GM23248 (cell line): ENCODE results near the gene C11orf54. TPM values are rescaled to one million over a fixed set of nuclear protein-coding genes. Genes with fewer than 3 reads are reported as not detected.
"Not testable (repeated sequence)": the region's sequence is repeated elsewhere in the genome, so short reads cannot be mapped to it uniquely, and the experiment has no call there.

Source experiments
- DNase-seq: peaks from one replicate; pipeline ENCODE4 v3.0.0-alpha.2; 2015
- H2AFZ ChIP-seq: fragments of 200-600 bp; sonication (generic); 2 replicates; pipeline ENCODE4 v1.6.1; 2016; ENCODE audit warnings: antibody characterized with exemption
- H3F3A ChIP-seq: fragments of 200-600 bp; sonication (generic); 2 replicates; pipeline ENCODE4 v1.6.1; 2016; ENCODE audit warnings: mild to moderate bottlenecking, antibody characterized with exemption, mixed run types; ENCODE audit not compliant: insufficient read depth
- H3K27ac ChIP-seq: fragments of 200-600 bp; sonication (generic); 2 replicates; pipeline ENCODE4 v1.5.1; 2016; ENCODE audit warnings: mild to moderate bottlenecking
- H3K27me3 ChIP-seq: fragments of 200-600 bp; sonication (generic); replicated peaks from 2 replicates; pipeline ENCODE4 v1.6.1; 2016; ENCODE audit warnings: mild to moderate bottlenecking; ENCODE audit not compliant: insufficient read depth
- H3K36me3 ChIP-seq: fragments of 200-600 bp; sonication (generic); 2 replicates; pipeline ENCODE4 v1.6.1; 2016; ENCODE audit warnings: low read depth, mild to moderate bottlenecking
- H3K4me1 ChIP-seq: fragments of 200-600 bp; sonication (generic); 2 replicates; pipeline ENCODE4 v1.6.1; 2016; ENCODE audit warnings: mild to moderate bottlenecking; ENCODE audit not compliant: insufficient read depth
- H3K4me2 ChIP-seq: fragments of 200-600 bp; sonication (generic); one replicate; pipeline ENCODE4 v1.6.1; 2016; ENCODE audit warnings: mild to moderate bottlenecking; ENCODE audit not compliant: unreplicated experiment
- H3K4me3 ChIP-seq: fragments of 200-600 bp; sonication (generic); 2 replicates; pipeline ENCODE4 v1.5.1; 2016; ENCODE audit warnings: mild to moderate bottlenecking
- H3K79me2 ChIP-seq: fragments of 200-600 bp; sonication (generic); 2 replicates; pipeline ENCODE4 v1.6.1; 2016; ENCODE audit warnings: mild to moderate bottlenecking; ENCODE audit not compliant: insufficient read depth
- H3K9ac ChIP-seq: fragments of 200-600 bp; sonication (generic); 2 replicates; pipeline ENCODE4 v1.6.1; 2016; ENCODE audit warnings: mild to moderate bottlenecking
- H3K9me2 ChIP-seq: fragments of 200-600 bp; sonication (generic); 2 replicates; pipeline ENCODE4 v1.6.1; 2016; ENCODE audit warnings: mixed run types, mild to moderate bottlenecking, moderate library complexity; ENCODE audit not compliant: insufficient read depth
- H3K9me3 ChIP-seq: fragments of 200-600 bp; sonication (generic); one replicate; pipeline ENCODE4 v1.6.1; 2017; ENCODE audit warnings: low read depth
- H4K20me1 ChIP-seq: fragments of 200-600 bp; sonication (generic); 2 replicates; pipeline ENCODE4 v1.6.0; 2016; ENCODE audit not compliant: insufficient read depth
- EZH2 ChIP-seq: fragments of 200-600 bp; sonication (generic); IDR thresholded peaks from 2 replicates; pipeline ENCODE4 v1.6.1; 2018; ENCODE audit warnings: antibody characterized with exemption, mild to moderate bottlenecking; ENCODE audit not compliant: insufficient read depth, poor library complexity, severe bottlenecking
- EZH2phosphoT487 ChIP-seq: fragments of 200-600 bp; sonication (generic); IDR thresholded peaks from 2 replicates; pipeline ENCODE4 v1.6.1; 2018; ENCODE audit warnings: antibody characterized with exemption, moderate library complexity, mild to moderate bottlenecking, low read depth; ENCODE audit not compliant: insufficient read depth
- WGBS, 2 experiments: methylation state at CpG; one replicate each; pipeline ENCODE4 v1.1.6; 2015 to 2017; ENCODE audit warnings: low lambda C conversion rate in 2 of 2, low coverage in 1 of 2; ENCODE audit errors: missing lambda C conversion rate in 2 of 2; 5-methylcytosine and 5-hydroxymethylcytosine counted together
- in situ Hi-C: fragments of 300-500 bp; cut with MboI; formaldehyde crosslinking; loops from 2 replicates; pipeline ENCODE4 v1.15.0; 2020
- polyA plus RNA-seq: library from polyadenylated mRNA; unstranded; fragments of >200 nt; fragmentation: Nextera tagmentation; extraction: Ambion mirVana; gene quantifications from 2 replicates; pipeline ENCODE4 v1.2.1, GENCODE V29; 2016
- total RNA-seq: library from RNA; depleted of rRNA; stranded (reverse); fragments of >200 nt; shearing (Covaris generic); gene quantifications from 2 replicates; pipeline ENCODE4 v1.2.3, GENCODE V29; 2014

C11orf54 gene
- total and polyA plus RNA-seq, 2 experiments from 2014 or later: 13.5 to 13.7 TPM

DNA sequence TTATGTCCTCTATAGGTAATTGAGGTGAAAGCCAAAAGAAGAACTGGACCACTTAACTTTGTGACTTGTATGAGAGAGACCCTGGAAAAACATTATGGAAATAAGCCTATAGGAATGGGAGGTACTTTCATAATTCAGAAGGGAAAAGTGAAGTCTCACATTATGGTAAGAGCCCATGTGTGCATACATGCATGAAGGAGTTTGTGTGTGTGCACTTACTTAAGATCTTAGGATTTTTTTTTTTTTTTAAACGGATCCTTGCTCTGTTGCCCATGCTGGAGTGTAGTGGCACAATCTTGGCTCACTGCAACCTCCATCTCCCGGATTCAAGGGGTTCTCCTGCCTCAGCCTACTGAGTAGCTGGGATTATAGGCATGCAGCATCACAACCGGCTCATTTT, 15.8 kb downstream of the C11orf54 start:
- TF ChIP-seq EZH2 (no peak), EZH2phosphoT487 (no peak)
- Histone ChIP-seq H3K9me2 (no peaks in the 10 kb centered on the region), H3K36me3 (peaks cover 24% of the 10 kb centered on the region), H3K4me2 (no peak overlapping the region), H3K4me1 (no peaks in the 10 kb centered on the region), H3F3A (peaks cover 5% of the 10 kb centered on the region; the same call in 1 of the 2 replicates), H3K9me3 (no peaks in the 10 kb centered on the region), H3K9ac (no peak overlapping the region), H3K27ac (no peak overlapping the region), H3K4me3 (no peak overlapping the region), H3K79me2 (no peaks in the 10 kb centered on the region), H3K27me3 (no peaks in the 10 kb centered on the region), H4K20me1 (no peaks in the 10 kb centered on the region), H2AFZ (no peak overlapping the region)
- DNase-seq: no peak
- 95 to 97% methylated on average over 3 of the region's 3 CpGs for WGBS, 2 experiments
- in situ Hi-C loops: no loop called here

DNA sequence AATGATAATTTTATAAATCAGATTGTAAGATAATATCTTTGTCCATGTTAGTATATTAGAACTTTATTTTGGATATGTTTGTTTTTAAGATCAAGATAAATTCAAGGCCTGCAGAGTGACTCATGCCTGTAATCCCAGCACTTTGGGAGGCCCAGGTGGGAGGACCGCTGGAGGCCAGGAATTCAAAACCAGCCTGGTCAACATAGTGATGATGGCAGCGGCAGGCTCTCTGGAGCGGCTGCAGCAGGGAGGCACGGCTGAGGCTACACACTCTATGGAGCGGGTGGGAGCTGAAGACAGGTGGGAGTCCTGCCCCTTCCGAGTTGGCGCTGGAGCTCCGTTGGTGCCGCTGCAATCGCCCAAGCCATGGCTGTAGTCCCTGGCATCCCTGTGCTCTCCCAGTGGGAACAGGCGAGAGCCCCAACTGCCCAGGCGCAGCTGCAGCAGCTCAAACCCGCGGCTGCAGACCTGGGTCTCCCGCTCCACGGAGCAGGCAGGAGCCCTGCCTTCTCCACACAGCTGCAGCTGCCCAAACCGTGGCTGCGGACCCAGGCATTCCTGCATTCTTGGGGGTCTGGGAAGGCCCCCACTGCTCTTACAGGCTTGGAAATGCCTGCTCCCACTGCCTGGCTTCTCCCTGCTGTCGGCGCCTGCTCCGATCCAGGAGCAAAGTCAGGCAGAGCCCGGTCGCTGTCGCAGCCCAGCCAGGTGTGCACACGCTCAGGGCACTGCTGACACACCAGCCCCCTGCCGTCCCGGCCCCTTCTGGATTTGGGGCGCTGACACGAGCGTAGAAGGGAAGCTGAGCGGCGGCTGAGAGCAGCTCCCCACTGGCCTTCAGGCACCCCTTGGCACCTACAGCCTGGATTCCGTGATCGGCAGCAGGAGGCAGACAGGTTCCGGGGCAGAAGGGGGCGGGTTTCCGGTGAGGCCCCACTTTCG, 16.7 kb downstream of the C11orf54 start:
- no peaks in the 10 kb centered on the region for H4K20me1 ChIP-seq
- peaks cover 24% of the 10 kb centered on the region for H3K36me3 ChIP-seq
- H3K27me3 ChIP-seq: no peaks in the 10 kb centered on the region
- 94 to 96% methylated on average over 38 of the region's 38 CpGs for WGBS, 2 experiments
- TF ChIP-seq EZH2: no peak
- TF ChIP-seq EZH2phosphoT487: no peak
- no peak for DNase-seq
- no peak overlapping the region for H3K4me3 ChIP-seq
- no peaks in the 10 kb centered on the region for H3K4me1 ChIP-seq
- no peaks in the 10 kb centered on the region for H3K9me2 ChIP-seq
- H3K79me2 ChIP-seq: no peaks in the 10 kb centered on the region
- H3K9ac ChIP-seq: no peak overlapping the region
- no peak overlapping the region for H2AFZ ChIP-seq
- no peaks in the 10 kb centered on the region for H3K9me3 ChIP-seq
- H3K4me2 ChIP-seq: no peak overlapping the region
- no peak overlapping the region for H3K27ac ChIP-seq
- in situ Hi-C loops: no loop called here
- H3F3A ChIP-seq: peaks cover 5% of the 10 kb centered on the region; the same call in 1 of the 2 replicates

DNA sequence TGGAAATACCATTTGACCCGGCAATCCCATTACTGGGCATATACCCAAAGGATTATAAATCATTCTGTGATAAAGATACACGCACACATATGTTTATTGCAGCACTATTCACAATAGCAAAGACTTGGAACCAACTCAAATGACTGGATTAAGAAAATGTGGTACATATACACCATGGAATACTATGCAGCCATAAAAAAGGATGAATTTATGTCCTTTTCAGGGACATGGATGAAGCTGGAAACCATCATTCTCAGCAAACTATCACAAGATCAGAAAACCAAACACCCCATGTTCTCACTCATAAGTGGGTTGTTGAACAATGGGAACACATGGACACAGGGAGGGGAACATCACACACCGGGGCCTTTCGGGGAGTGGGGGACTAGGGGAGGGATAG, 17.7 kb downstream of the C11orf54 start:
- H3K4me3 ChIP-seq, H3K9ac ChIP-seq, H3F3A ChIP-seq, DNase-seq, H3K27ac ChIP-seq, H2AFZ ChIP-seq, H4K20me1 ChIP-seq, H3K9me3 ChIP-seq, H3K9me2 ChIP-seq, H3K79me2 ChIP-seq, H3K4me1 ChIP-seq, in situ Hi-C loops, H3K4me2 ChIP-seq, H3K27me3 ChIP-seq: not testable (repeated sequence)
- peaks cover 24% of the 10 kb centered on the region for H3K36me3 ChIP-seq
- 97 to 99% methylated on average over 4 of the region's 4 CpGs for WGBS, 2 experiments

DNA sequence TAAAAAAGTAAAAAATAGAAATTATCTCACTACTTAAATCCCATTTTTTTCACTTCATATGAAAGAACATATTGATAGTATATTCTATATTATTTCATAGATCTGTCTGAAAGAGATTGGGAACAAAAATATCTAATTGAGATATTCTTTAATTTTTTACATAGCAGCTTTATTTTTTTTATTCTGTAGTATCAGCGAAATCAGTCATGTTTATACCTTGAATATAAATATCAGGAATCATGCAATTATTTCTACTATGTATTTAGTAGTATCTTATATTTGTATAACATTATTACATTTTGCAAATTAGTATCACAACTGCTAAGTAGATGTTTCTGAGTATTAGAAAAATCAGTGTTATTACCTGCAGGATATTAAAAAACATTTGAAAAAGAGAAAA, 20.4 kb downstream of the C11orf54 start:
- Histone ChIP-seq H3K27me3 (no peaks in the 10 kb centered on the region), H3K9me2 (no peaks in the 10 kb centered on the region), H3K79me2 (no peaks in the 10 kb centered on the region), H2AFZ (no peak overlapping the region), H3K4me2 (no peak overlapping the region), H3K4me3 (no peak overlapping the region), H3F3A (no peaks in the 10 kb centered on the region), H3K9me3 (no peaks in the 10 kb centered on the region), H3K36me3 (peaks cover 17% of the 10 kb centered on the region), H3K9ac (no peak overlapping the region), H3K27ac (no peak overlapping the region), H3K4me1 (no peaks in the 10 kb centered on the region), H4K20me1 (no peaks in the 10 kb centered on the region)
- in situ Hi-C loops: no loop called here
- no peak for DNase-seq
- TF ChIP-seq EZH2 (no peak), EZH2phosphoT487 (no peak)
- 92 to 98% methylated on average over 1 of the region's 1 CpG for WGBS, 2 experiments

DNA sequence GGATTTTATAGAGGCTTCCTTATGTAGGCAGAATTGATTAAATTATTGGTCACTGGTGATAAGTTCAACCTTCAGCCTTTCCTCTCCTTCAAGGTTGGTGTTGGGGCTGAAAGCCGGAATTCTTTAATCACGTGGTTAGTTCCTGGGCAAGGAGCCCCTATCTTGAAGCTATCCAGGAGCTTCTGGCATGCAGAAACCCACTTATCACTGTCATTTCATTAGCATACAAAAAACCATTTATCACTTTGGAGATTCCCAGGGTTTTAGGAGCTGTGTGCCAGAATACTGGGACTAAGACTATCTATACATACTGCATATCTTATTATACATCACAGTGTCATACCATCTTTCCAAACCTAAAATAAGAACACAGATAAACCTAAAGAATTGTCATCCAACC, 24.1 kb downstream of the C11orf54 start:
- Histone ChIP-seq H3K4me3 (no peak overlapping the region), H3K9me2 (no peaks in the 10 kb centered on the region), H3K9ac (no peak overlapping the region), H3K79me2 (no peaks in the 10 kb centered on the region), H3K4me2 (no peak overlapping the region), H3K27ac (no peak overlapping the region), H3F3A (no peaks in the 10 kb centered on the region), H4K20me1 (no peaks in the 10 kb centered on the region), H3K4me1 (no peaks in the 10 kb centered on the region), H3K9me3 (no peaks in the 10 kb centered on the region), H3K27me3 (no peaks in the 10 kb centered on the region), H2AFZ (no peak overlapping the region), H3K36me3 (peaks cover 12% of the 10 kb centered on the region; the same call in 1 of the 2 replicates)
- TF ChIP-seq EZH2phosphoT487 (no peak), EZH2 (no peak)
- in situ Hi-C loops: no loop called here
- 63 to 64% methylated on average over 2 of the region's 2 CpGs for WGBS, 2 experiments
- no peak for DNase-seq
